D721Med (cell line): ENCODE measurements around the gene TRAF3IP1.

Experiments used
- DNase-seq: peaks from one replicate; pipeline ENCODE4 v3.0.0; 2011; ENCODE audit warnings: low spot score; ENCODE audit not compliant: insufficient read length
- FAIRE-seq: peaks from 2 replicates; lab custom pipeline; 2011; peaks lifted over from hg19 to GRCh38; lab: Jason Lieb, UNC
- TF ChIP-seq, protein P1 (sequence below): IDR thresholded peaks from 2 replicates; pipeline ENCODE4 v1.5.1; 2012; ENCODE audit warnings: mild to moderate bottlenecking, control low read depth; ENCODE audit not compliant: insufficient read depth; ENCODE audit errors: missing control alignments

The TRAF3IP1 gene

GRCh38 chr2:238295144-238296112 is 24.9 kb upstream of the TRAF3IP1 start:
- DNase-seq (no peak), FAIRE-seq (no peak)
- TF ChIP-seq, protein P1, sequence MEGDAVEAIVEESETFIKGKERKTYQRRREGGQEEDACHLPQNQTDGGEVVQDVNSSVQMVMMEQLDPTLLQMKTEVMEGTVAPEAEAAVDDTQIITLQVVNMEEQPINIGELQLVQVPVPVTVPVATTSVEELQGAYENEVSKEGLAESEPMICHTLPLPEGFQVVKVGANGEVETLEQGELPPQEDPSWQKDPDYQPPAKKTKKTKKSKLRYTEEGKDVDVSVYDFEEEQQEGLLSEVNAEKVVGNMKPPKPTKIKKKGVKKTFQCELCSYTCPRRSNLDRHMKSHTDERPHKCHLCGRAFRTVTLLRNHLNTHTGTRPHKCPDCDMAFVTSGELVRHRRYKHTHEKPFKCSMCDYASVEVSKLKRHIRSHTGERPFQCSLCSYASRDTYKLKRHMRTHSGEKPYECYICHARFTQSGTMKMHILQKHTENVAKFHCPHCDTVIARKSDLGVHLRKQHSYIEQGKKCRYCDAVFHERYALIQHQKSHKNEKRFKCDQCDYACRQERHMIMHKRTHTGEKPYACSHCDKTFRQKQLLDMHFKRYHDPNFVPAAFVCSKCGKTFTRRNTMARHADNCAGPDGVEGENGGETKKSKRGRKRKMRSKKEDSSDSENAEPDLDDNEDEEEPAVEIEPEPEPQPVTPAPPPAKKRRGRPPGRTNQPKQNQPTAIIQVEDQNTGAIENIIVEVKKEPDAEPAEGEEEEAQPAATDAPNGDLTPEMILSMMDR = no peak

- no peak for DNase-seq
- no peak for FAIRE-seq
- TF ChIP-seq, protein P1 = no peak
These were observed 23.5 kb upstream of the TRAF3IP1 start for GRCh38 chr2:238296638-238297457.

DNA sequence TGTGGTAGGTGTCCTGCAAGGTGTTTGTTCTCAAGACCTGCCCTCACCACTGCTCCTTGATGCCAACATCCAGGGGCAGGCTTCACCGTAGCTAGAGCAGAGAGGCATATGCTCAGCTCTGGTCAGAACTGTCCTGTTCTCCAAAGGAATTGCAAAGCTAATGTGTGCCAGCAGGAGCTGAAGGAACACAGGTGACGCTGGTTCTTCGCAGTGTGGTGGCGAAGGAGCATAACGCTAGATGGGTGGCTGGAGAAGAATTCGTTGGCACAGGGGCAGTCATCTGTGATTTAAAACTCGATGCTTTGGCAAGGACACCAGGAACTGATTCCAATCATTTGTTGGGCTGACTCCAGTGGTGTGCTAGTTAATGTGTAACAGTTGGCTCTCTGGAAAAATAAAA is 20.5 kb upstream of the TRAF3IP1 start:
- TF ChIP-seq, protein P1 = no peak
- FAIRE-seq (no peak), DNase-seq (no peak)

DNA sequence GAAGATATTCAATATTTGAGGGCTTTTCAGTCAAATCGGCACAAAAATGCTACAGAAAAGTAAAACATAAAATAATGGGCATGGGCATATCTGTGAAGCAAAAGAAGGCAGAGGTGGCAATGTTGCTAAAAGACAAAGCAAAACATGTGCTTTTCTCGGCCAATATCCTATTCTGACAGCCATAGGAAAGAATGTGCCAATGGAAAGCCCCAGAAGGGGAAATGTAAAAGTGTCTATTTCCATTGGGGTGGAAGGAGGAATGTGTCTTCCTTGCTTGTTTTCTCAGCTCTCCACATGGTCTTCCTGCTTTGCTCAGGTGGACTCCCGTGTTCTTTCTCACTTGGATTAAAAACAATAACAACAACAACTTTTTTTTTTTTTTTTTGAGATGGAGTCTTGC is 18.2 kb upstream of the TRAF3IP1 start:
- DNase-seq (no peak), FAIRE-seq (no peak)
- TF ChIP-seq, protein P1 = no peak

DNA sequence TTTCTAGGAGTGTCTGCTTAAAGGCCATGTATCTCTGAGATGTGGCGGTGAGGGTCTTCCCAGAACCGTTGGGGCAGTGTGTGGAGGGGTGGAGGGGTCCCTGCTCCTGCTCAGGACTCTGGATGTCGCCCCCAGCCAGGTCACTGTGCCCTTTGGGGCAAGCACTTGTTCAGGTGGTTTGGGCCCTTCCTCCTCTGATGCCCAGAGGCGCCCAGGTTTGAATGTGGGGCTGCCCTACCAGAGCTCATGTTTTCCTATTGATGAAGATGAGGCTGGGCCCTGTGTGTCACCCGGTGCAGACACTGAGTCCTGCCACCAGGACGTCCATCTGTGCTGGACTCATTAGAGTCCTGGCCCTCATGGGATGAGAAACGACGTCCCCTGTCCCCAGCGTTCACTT is 17.6 kb upstream of the TRAF3IP1 start:
- TF ChIP-seq, protein P1 = no peak
- FAIRE-seq (no peak), DNase-seq (no peak)

GRCh38 chr2:238304116-238304515 is 16.2 kb upstream of the TRAF3IP1 start:
- TF ChIP-seq, protein P1 = no peak
- no peak for FAIRE-seq
- no peak for DNase-seq
